HepG2 (cell line): ENCODE data around the gene NCR3LG1. TPM values are rescaled to one million over a fixed set of nuclear protein-coding genes. Genes with fewer than 3 reads are reported as not detected.

Experiments
- AFF4 ChIP-seq: sonication (generic); formaldehyde crosslinking; IDR thresholded peaks from 2 replicates; pipeline ENCODE4 v1.4.0; 2020; ENCODE audit warnings: missing genetic modification reagents
- BCL6 ChIP-seq: IDR thresholded peaks from 2 replicates; pipeline ENCODE4 v1.6.1; 2016; ENCODE audit warnings: missing genetic modification reagents, missing compliant biosample characterization
- BHLHE40 ChIP-seq: IDR thresholded peaks from 2 replicates; pipeline ENCODE4 v1.6.1; 2011; ENCODE audit warnings: low read length, improper control_type of control experiment
- HIVEP1 ChIP-seq: sonication (generic); formaldehyde crosslinking; IDR thresholded peaks from 2 replicates; pipeline ENCODE4 v1.4.0; 2020; ENCODE audit warnings: mild to moderate bottlenecking, missing genetic modification reagents
- IRF2 ChIP-seq: IDR thresholded peaks from 2 replicates; pipeline ENCODE4 v1.6.1; 2018; ENCODE audit warnings: missing genetic modification reagents, missing compliant biosample characterization
- SMARCC2 ChIP-seq: fragments of 450-650 bp; IDR thresholded peaks from 2 replicates; pipeline ENCODE4 v1.6.1; 2017; ENCODE audit warnings: antibody characterized with exemption, mild to moderate bottlenecking
- SMC3 ChIP-seq: IDR thresholded peaks from 2 replicates; pipeline ENCODE4 v1.6.1; 2011; ENCODE audit warnings: low read length, improper control_type of control experiment
- SNAPC5 ChIP-seq: sonication (generic); formaldehyde crosslinking; IDR thresholded peaks from 2 replicates; pipeline ENCODE4 v1.8.1; 2023; ENCODE audit warnings: mild to moderate bottlenecking, missing genetic modification reagents, borderline replicate concordance
- TCF12 ChIP-seq, 2 experiments: fragments of 450-650 bp in 1 of 2; sonication (generic) in 1 of 2; formaldehyde crosslinking in 1 of 2; IDR thresholded peaks; 2 replicates each; pipeline versions ENCODE4 v1.6.1 to v1.8.0; 2017 to 2022; ENCODE audit warnings: antibody characterized with exemption in 1 of 2, mild to moderate bottlenecking in 1 of 2, missing genetic modification reagents in 1 of 2, moderate library complexity in 1 of 2
- ZBTB20 ChIP-seq: sonication (generic); formaldehyde crosslinking; IDR thresholded peaks from 2 replicates; pipeline ENCODE4 v1.8.1; 2023; ENCODE audit warnings: missing genetic modification reagents, low read depth, mild to moderate bottlenecking, borderline replicate concordance
- ZMYM2 ChIP-seq: sonication (generic); formaldehyde crosslinking; IDR thresholded peaks from 2 replicates; pipeline ENCODE4 v1.8.0; 2022; ENCODE audit warnings: mild to moderate bottlenecking, missing genetic modification reagents
- ZNF207 ChIP-seq: fragments of 450-650 bp; IDR thresholded peaks from 2 replicates; pipeline ENCODE4 v1.6.1; 2016; ENCODE audit warnings: antibody characterized with exemption, borderline replicate concordance
- ZNF318 ChIP-seq: sonication (generic); formaldehyde crosslinking; IDR thresholded peaks from 2 replicates; pipeline ENCODE4 v1.4.0; 2020; ENCODE audit warnings: mild to moderate bottlenecking, missing genetic modification reagents
- ZNF598 ChIP-seq: sonication (generic); formaldehyde crosslinking; IDR thresholded peaks from 2 replicates; pipeline ENCODE4 v1.5.1; 2020; ENCODE audit warnings: mild to moderate bottlenecking, missing genetic modification reagents, borderline replicate concordance
- ZNF770 ChIP-seq: sonication (generic); formaldehyde crosslinking; IDR thresholded peaks from 2 replicates; pipeline ENCODE4 v1.5.0; 2020; ENCODE audit warnings: mild to moderate bottlenecking, missing genetic modification reagents
- ZSCAN9 ChIP-seq: IDR thresholded peaks from 2 replicates; pipeline ENCODE4 v1.6.1; 2016; ENCODE audit warnings: borderline replicate concordance
- polyA plus RNA-seq, 8 experiments: library from polyadenylated mRNA; depleted of rRNA in 3 of 8; stranded (reverse) in 7 of 8; unstranded in 1 of 8; fragments of >200 nt; fragmentation: Illumina TruSeq in 4 of 8; extraction: Trizol in 4 of 8; gene quantifications; 2 replicates each; pipeline versions ENCODE4 v1.2.1 to v1.2.3, GENCODE V29; 2011 to 2016; ENCODE audit warnings: low read depth in 4 of 8, missing spikeins in 1 of 8, mixed read lengths in 1 of 8; ENCODE audit not compliant: insufficient read depth in 1 of 8
- total RNA-seq, 5 experiments: library from RNA; depleted of rRNA; stranded (reverse); fragments of >200 nt; fragmentation: Illumina TruSeq; extraction: Trizol; gene quantifications; 2 replicates each; pipeline ENCODE4 v1.2.3, GENCODE V29; 2016; ENCODE audit warnings: low read depth in 1 of 5

The NCR3LG1 gene
- total and polyA plus RNA-seq, 2 of the 13 experiments (the other 11 are each of a cell fraction or from before 2014, with no cell fraction given), result 16.1 to 25.1 TPM

- TF ChIP-seq ZNF318 (CRISPR knock-in tag) (no peak), ZNF598 (CRISPR knock-in tag) (0 out of 2 replicates have a peak, but pooled peaks have one; percentile 25), AFF4 (no peak), HIVEP1 (CRISPR knock-in tag) (no peak), ZNF770 (no peak), ZNF207 (no peak), BHLHE40 (no peak), IRF2 (0 out of 2 replicates have a peak, but pooled peaks have one; percentile 37), SNAPC5 (no peak), SMARCC2 (no peak), ZMYM2 (CRISPR knock-in tag) (no peak), SMC3 (peak; percentile 88), BCL6 (CRISPR knock-in tag) (no peak), ZSCAN9 (CRISPR knock-in tag) (no peak), TCF12 (IDR thresholded peaks at IDR 0.05) (no peak), TCF12 (CRISPR knock-in tag; IDR thresholded peaks at IDR 0.05) (no peak), ZBTB20 (CRISPR knock-in tag) (no peak)
Measured at GRCh38 chr11:17384002-17384511, 32.5 kb downstream of the NCR3LG1 start (continued).
